ENCODE data around the gene MYH9. TPM values are rescaled to one million over a fixed set of nuclear protein-coding genes. Genes with fewer than 3 reads are reported as not detected.

The MYH9 gene
- total and polyA plus RNA-seq, 2 experiments from 2014 or later: 58.4 to 233 TPM

GRCh38 chr22:36417281-36417686 lies 29.5 kb upstream of the MYH9 start:
- Mint-ChIP-seq H3K27me3 (ENCODE audit: insufficient read depth, low read depth, poor library complexity) (peaks cover 7% of the 10 kb centered on the region), H3K4me1 (peaks cover 6% of the 10 kb centered on the region), H3K36me3 (ENCODE audit: low read depth) (no peaks in the 10 kb centered on the region), H3K27ac (no peak overlapping the region), H3K9me3 (no peaks in the 10 kb centered on the region), H3K4me3 (no peak overlapping the region)
- ATAC-seq (no peak), DNase-seq (ENCODE audit: low spot score) (peak; percentile 45)
- TF ChIP-seq CTCF (conservative IDR thresholded peaks at IDR 0.05; ENCODE audit: low read depth in 2 of 2): no peak
- TF ChIP-seq ZNF462 (CRISPR knock-in tag; IDR thresholded peaks at IDR 0.05): no peak
- no peaks in the 10 kb centered on the region for H3K9me2 ChIP-seq (ENCODE audit: insufficient read depth)
- H3K4me3 ChIP-seq: no peak overlapping the region
- no peaks in the 10 kb centered on the region for H4K20me1 ChIP-seq (replicated peaks; ENCODE audit: insufficient read depth)
- no peaks in the 10 kb centered on the region for H3K27me3 ChIP-seq (ENCODE audit: insufficient read depth)
- no peaks in the 10 kb centered on the region for H3F3A ChIP-seq (replicated peaks; ENCODE audit: low read depth)
- no peaks in the 10 kb centered on the region for H3K36me3 ChIP-seq (ENCODE audit: insufficient read depth)
- no peaks in the 10 kb centered on the region for H3K79me2 ChIP-seq (replicated peaks; ENCODE audit: insufficient read depth)
- H3K4me1 ChIP-seq (ENCODE audit: insufficient read depth): 0 out of 2 replicates have a peak, but pooled peaks cover 3% of the 10 kb centered on the region
- H3K4me2 ChIP-seq: no peak overlapping the region
- peak overlapping the region; percentile 14; the same call in 1 of the 2 replicates for H2AFZ ChIP-seq
- no peak overlapping the region for H3K27ac ChIP-seq (ENCODE audit: low read depth)
